H1 (cell line): ENCODE results near the gene SZT2. TPM values are rescaled to one million over a fixed set of nuclear protein-coding genes. Genes with fewer than 3 reads are reported as not detected.
"Not testable (repeated sequence)": the region's sequence is repeated elsewhere in the genome, so short reads cannot be mapped to it uniquely, and the experiment has no call there.

Source experiments
- CTCF ChIA-PET: fragments of 300-600 bp; sonication (Branson Sonifier 250); formaldehyde crosslinking; loops from one replicate; lab custom pipeline; 2021; ENCODE audit not compliant: partially characterized antibody; lab: Charles Lee
- POLR2A ChIA-PET: fragments of 300-600 bp; sonication (Branson Sonifier 250); formaldehyde crosslinking; loops from one replicate; lab custom pipeline; 2021; ENCODE audit warnings: inconsistent platforms; ENCODE audit not compliant: partially characterized antibody; lab: Charles Lee
- DNase-seq, 2 experiments: peaks; one replicate each; pipeline versions ENCODE4 v3.0.0 to v3.0.0-alpha.2; 2010 to 2022; ENCODE audit warnings: low spot score in 2 of 2, low read depth in 1 of 2, mixed read lengths in 1 of 2
- FAIRE-seq: peaks from 2 replicates; lab custom pipeline; 2011; peaks lifted over from hg19 to GRCh38; lab: Jason Lieb, UNC
- H2AFZ ChIP-seq: 2 replicates; pipeline ENCODE4 v1.8.1; 2012; ENCODE audit warnings: low read length, inconsistent platforms
- H2AK5ac ChIP-seq: 2 replicates; pipeline ENCODE4 v1.6.1; 2013; ENCODE audit warnings: low read depth, low read length
- H2BK120ac ChIP-seq: replicated peaks from 2 replicates; pipeline ENCODE3; 2013; ENCODE audit warnings: low read depth, low read length, inconsistent platforms
- H2BK12ac ChIP-seq: 2 replicates; pipeline ENCODE4 v1.6.1; 2013; ENCODE audit warnings: low read depth, low read length
- H2BK15ac ChIP-seq: 2 replicates; pipeline ENCODE4 v1.6.1; 2013; ENCODE audit warnings: low read length
- H2BK20ac ChIP-seq: 2 replicates; pipeline ENCODE4 v1.6.1; 2013; ENCODE audit warnings: low read length
- H2BK5ac ChIP-seq: 2 replicates; pipeline ENCODE4 v1.6.1; 2013; ENCODE audit warnings: low read depth, low read length
- H3K14ac ChIP-seq: 2 replicates; pipeline ENCODE4 v1.6.1; 2013; ENCODE audit warnings: inconsistent platforms; ENCODE audit not compliant: insufficient read length
- H3K18ac ChIP-seq: 2 replicates; pipeline ENCODE4 v1.6.1; 2013; ENCODE audit warnings: low read length; ENCODE audit errors: extremely low read depth
- H3K23ac ChIP-seq: 2 replicates; pipeline ENCODE4 v1.6.1; 2013; ENCODE audit warnings: inconsistent platforms; ENCODE audit not compliant: insufficient read length
- H3K23me2 ChIP-seq: 2 replicates; pipeline ENCODE4 v1.6.1; 2013; ENCODE audit warnings: low read depth, low read length
- H3K27ac ChIP-seq: 2 replicates; pipeline ENCODE4 v1.6.1; 2011; ENCODE audit warnings: low read depth, low read length, inconsistent platforms
- H3K27me3 ChIP-seq, 4 experiments: replicated peaks in 1 of 4; 1 replicate in 1 of 4; 2 replicates in 3 of 4; pipeline versions ENCODE4 v1.6.1 to v1.8.1; 2011 to 2013; ENCODE audit warnings: low read length in 3 of 4, mild to moderate bottlenecking in 3 of 4, inconsistent platforms in 2 of 4, mixed read lengths in 2 of 4, moderate library complexity in 1 of 4; ENCODE audit not compliant: control insufficient read depth in 3 of 4, insufficient read depth in 3 of 4; ENCODE audit errors: extremely low read depth in 1 of 4
- H3K36me3 ChIP-seq, 4 experiments: 2 replicates each; pipeline versions ENCODE4 v1.6.1 to v1.8.1; 2011 to 2013; ENCODE audit warnings: mild to moderate bottlenecking in 4 of 4, low read length in 3 of 4, moderate library complexity in 2 of 4, control low read depth in 1 of 4, inconsistent platforms in 1 of 4; ENCODE audit not compliant: insufficient read depth in 4 of 4, control insufficient read depth in 2 of 4
- H3K4ac ChIP-seq: replicated peaks from 2 replicates; pipeline ENCODE3; 2013; ENCODE audit warnings: low read length, low read depth, mixed read lengths, inconsistent platforms; ENCODE audit not compliant: insufficient read length
- H3K4me1 ChIP-seq, 4 experiments: replicated peaks in 1 of 4; 1 replicate in 1 of 4; 2 replicates in 3 of 4; pipeline versions ENCODE4 v1.6.1 to v1.8.1; 2011 to 2013; ENCODE audit warnings: low read length in 3 of 4, inconsistent platforms in 2 of 4, mixed read lengths in 1 of 4; ENCODE audit not compliant: insufficient read depth in 4 of 4, control insufficient read depth in 3 of 4
- H3K4me2 ChIP-seq, 2 experiments: 2 replicates each; pipeline versions ENCODE4 v1.6.1 to v1.8.1; 2011 to 2013; ENCODE audit warnings: low read depth in 2 of 2, low read length in 2 of 2, control low read depth in 1 of 2, inconsistent platforms in 1 of 2, mild to moderate bottlenecking in 1 of 2; ENCODE audit not compliant: insufficient read depth in 1 of 2
- H3K4me3 ChIP-seq, 4 experiments: fragments of 200-600, 300-600 bp in 1 of 4; sonication (generic), shearing (Covaris generic), sonication (Bioruptor Twin) in 1 of 4; 2 replicates each; pipeline versions ENCODE4 v1.5.1 to v1.8.1; 2011 to 2016; ENCODE audit warnings: low read length in 4 of 4, low read depth in 3 of 4, control low read depth in 2 of 4, inconsistent platforms in 2 of 4, mild to moderate bottlenecking in 2 of 4, mixed read lengths in 1 of 4, moderate library complexity in 1 of 4; ENCODE audit not compliant: insufficient read depth in 2 of 4; ENCODE audit errors: extremely low read depth in 1 of 4
- H3K56ac ChIP-seq: replicated peaks from 2 replicates; pipeline ENCODE3; 2013; ENCODE audit warnings: low read depth, mild to moderate bottlenecking, mixed read lengths, low read length, inconsistent platforms; ENCODE audit not compliant: insufficient read length
- H3K79me1 ChIP-seq: 2 replicates; pipeline ENCODE4 v1.6.1; 2013; ENCODE audit warnings: low read depth, low read length, control low read depth
- H3K79me2 ChIP-seq, 2 experiments: 2 replicates each; pipeline versions ENCODE4 v1.6.1 to v1.8.1; 2012 to 2013; ENCODE audit warnings: low read length in 2 of 2, mild to moderate bottlenecking in 2 of 2, inconsistent platforms in 1 of 2; ENCODE audit not compliant: insufficient read depth in 2 of 2, control insufficient read depth in 1 of 2
- H3K9ac ChIP-seq, 4 experiments: replicated peaks in 1 of 4; 1 replicate in 1 of 4; 2 replicates in 3 of 4; pipeline versions ENCODE4 v1.6.1 to v1.8.1; 2011 to 2013; ENCODE audit warnings: low read depth in 3 of 4, low read length in 3 of 4, control low read depth in 2 of 4, mild to moderate bottlenecking in 2 of 4, moderate library complexity in 2 of 4, inconsistent platforms in 1 of 4; ENCODE audit errors: extremely low read depth in 1 of 4
- H3K9me3 ChIP-seq, 2 experiments: 2 replicates each; pipeline versions ENCODE4 v1.6.1 to v1.8.1; 2012 to 2013; ENCODE audit warnings: mild to moderate bottlenecking in 2 of 2, moderate library complexity in 2 of 2, control low read depth in 1 of 2, inconsistent platforms in 1 of 2, low read depth in 1 of 2, low read length in 1 of 2, mixed read lengths in 1 of 2; ENCODE audit not compliant: insufficient read depth in 2 of 2
- H4K20me1 ChIP-seq, 2 experiments: replicated peaks in 1 of 2; 2 replicates each; pipeline versions ENCODE3 to v1.8.1; 2011 to 2013; ENCODE audit warnings: inconsistent platforms in 2 of 2, low read length in 2 of 2, mild to moderate bottlenecking in 1 of 2; ENCODE audit not compliant: insufficient read depth in 2 of 2, control insufficient read depth in 1 of 2
- H4K5ac ChIP-seq: 2 replicates; pipeline ENCODE4 v1.6.1; 2013; ENCODE audit warnings: low read length, low read depth, mixed read lengths, inconsistent platforms; ENCODE audit not compliant: insufficient read length
- H4K8ac ChIP-seq: 2 replicates; pipeline ENCODE4 v1.8.0; 2013; ENCODE audit warnings: mild to moderate bottlenecking, moderate library complexity, low read length, inconsistent platforms; ENCODE audit not compliant: insufficient read depth; ENCODE audit errors: extremely low read depth
- H4K91ac ChIP-seq: replicated peaks from 2 replicates; pipeline ENCODE3; 2013; ENCODE audit warnings: low read length, mixed read lengths, inconsistent platforms; ENCODE audit not compliant: insufficient read length
- WGBS, 2 experiments: shearing (Covaris generic) in 1 of 2; methylation state at CpG; one replicate each; pipeline versions ENCODE4 v1.1.6 to v1.1.7; 2013 to 2015; ENCODE audit warnings: low lambda C conversion rate in 2 of 2, mixed read lengths in 2 of 2, inconsistent platforms in 1 of 2, low coverage in 1 of 2, missing lambda C conversion rate in 1 of 2; ENCODE audit not compliant: insufficient replicate concordance in 2 of 2, insufficient coverage in 1 of 2, insufficient read length in 1 of 2; ENCODE audit errors: extremely low coverage in 1 of 2, missing lambda C conversion rate in 1 of 2; 5-methylcytosine and 5-hydroxymethylcytosine counted together
- polyA plus RNA-seq, 7 experiments: library from polyadenylated mRNA; depleted of rRNA in 3 of 7; stranded (reverse) in 5 of 7; unstranded in 2 of 7; fragments of >200 nt in 5 of 7; fragments of 200-250 nt in 2 of 7; gene quantifications; 1 replicate in 5 of 7; 2 replicates in 1 of 7; 4 replicates in 1 of 7; pipeline versions ENCODE4 v1.2.1 to v1.2.3, GENCODE V29; 2011 to 2013; ENCODE audit warnings: missing spikeins in 2 of 7, mixed read lengths in 2 of 7
- total RNA-seq: library from RNA; stranded (reverse); fragmentation: NEBNext Ultra II Directional; extraction: Animal tissue kit (Norgen Biotek cat#: 25700); gene quantifications from 2 replicates; pipeline ENCODE4 v1.2.1, GENCODE V29; 2021

The SZT2 gene
- total and polyA plus RNA-seq, 2 of the 8 experiments (the other 6 are each of a cell fraction or from before 2014, with no cell fraction given) = 4.7 to 12.9 TPM

DNA sequence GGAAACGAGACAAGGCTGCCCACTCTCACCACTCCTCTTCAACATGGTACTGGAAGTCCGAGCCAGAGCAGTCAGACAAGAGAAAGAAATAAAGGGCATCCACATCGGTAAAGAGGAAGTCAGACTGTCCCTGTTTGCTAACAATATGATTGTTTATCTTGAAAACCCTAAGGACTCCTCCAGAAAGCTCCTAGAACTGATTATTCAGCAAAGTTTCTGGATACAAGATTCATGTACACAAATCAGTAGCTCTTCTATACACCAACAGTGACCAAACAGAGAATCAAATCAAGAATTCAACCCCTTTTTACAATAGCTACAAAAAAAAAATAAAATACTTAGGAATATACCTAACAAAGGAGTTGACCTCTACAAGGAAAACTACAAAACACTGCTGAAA is 68.7 kb downstream of the SZT2 start:
- H2BK5ac ChIP-seq, H3K18ac ChIP-seq, H3K9ac ChIP-seq, H3K4me3 ChIP-seq, H3K14ac ChIP-seq, H2BK12ac ChIP-seq, H3K79me2 ChIP-seq, H2AFZ ChIP-seq, H4K5ac ChIP-seq, FAIRE-seq, H3K23ac ChIP-seq, H4K20me1 ChIP-seq, H3K79me1 ChIP-seq, H3K36me3 ChIP-seq, H3K27ac ChIP-seq, H4K91ac ChIP-seq, H3K9me3 ChIP-seq, H3K4me1 ChIP-seq, H4K8ac ChIP-seq, H2BK15ac ChIP-seq, H3K4me2 ChIP-seq, H2BK120ac ChIP-seq, H3K27me3 ChIP-seq, H2AK5ac ChIP-seq, H2BK20ac ChIP-seq, H3K23me2 ChIP-seq, POLR2A ChIA-PET, H3K4ac ChIP-seq, H3K56ac ChIP-seq, DNase-seq: not testable (repeated sequence)
- CTCF ChIA-PET = interaction anchor here (2.0 kb wide), 1 partner anchor 9 kb away, joined by 4 read pairs; no protein-coding TSS in a partner anchor
- WGBS, 2 experiments = 87% methylated on average over 3 of the region's 3 CpGs; no CpG with 5 or more reads in 1 of the 2 experiments
